GM18873 (cell line): ENCODE data around the gene CLASP2.

Source experiments
- ATAC-seq: cut with Tn5 transposase; IDR thresholded peaks from one replicate; pipeline ENCODE4 v1.9.1; 2021; ENCODE audit warnings: mild to moderate bottlenecking, moderate library complexity, moderate number of reproducible peaks; ENCODE audit not compliant: unreplicated experiment, low FRiP score

The CLASP2 gene

GRCh38 chr3:33575311-33575710 lies 142.7 kb downstream of the CLASP2 start:
- no peak for ATAC-seq

GRCh38 chr3:33557829-33558228 lies 160.2 kb downstream of the CLASP2 start:
- no peak for ATAC-seq

GRCh38 chr3:33557279-33557678 lies 160.8 kb downstream of the CLASP2 start:
- no peak for ATAC-seq

GRCh38 chr3:33547101-33547500 lies 171.0 kb downstream of the CLASP2 start:
- no peak for ATAC-seq

- no peak for ATAC-seq
Observed at GRCh38 chr3:33544126-33544525, 173.9 kb downstream of the CLASP2 start.

GRCh38 chr3:33543601-33544000 lies 174.5 kb downstream of the CLASP2 start:
- no peak for ATAC-seq

- ATAC-seq: no peak
Observed at GRCh38 chr3:33541918-33542317, 176.1 kb downstream of the CLASP2 start.

- ATAC-seq: no peak
Observed at GRCh38 chr3:33538678-33539339, 179.2 kb downstream of the CLASP2 start.

- no peak for ATAC-seq
Observed at GRCh38 chr3:33537133-33537532, 180.9 kb downstream of the CLASP2 start.

GRCh38 chr3:33526787-33527186 lies 191.3 kb downstream of the CLASP2 start:
- ATAC-seq: no peak

- ATAC-seq: no peak
Observed at GRCh38 chr3:33525232-33525631, 192.8 kb downstream of the CLASP2 start.

- no peak for ATAC-seq
Observed at GRCh38 chr3:33523093-33523667, 194.9 kb downstream of the CLASP2 start.

- no peak for ATAC-seq
Observed at GRCh38 chr3:33521736-33522135, 196.3 kb downstream of the CLASP2 start.

GRCh38 chr3:33513262-33513863 lies 204.7 kb downstream of the CLASP2 start:
- no peak for ATAC-seq

- ATAC-seq: no peak
Observed at GRCh38 chr3:33505027-33505426, 213.0 kb downstream of the CLASP2 start.

- no peak for ATAC-seq
Observed at GRCh38 chr3:33496449-33496848, 221.6 kb downstream of the CLASP2 start.

- no peak for ATAC-seq
Observed at GRCh38 chr3:33491721-33492120, 226.3 kb downstream of the CLASP2 start.

- no peak for ATAC-seq
Observed at GRCh38 chr3:33490641-33491241, 227.3 kb downstream of the CLASP2 start.

- ATAC-seq: no peak
Observed at GRCh38 chr3:33488683-33489082, 229.4 kb downstream of the CLASP2 start.

- ATAC-seq: no peak
Observed at GRCh38 chr3:33488246-33488645, 229.8 kb downstream of the CLASP2 start.

GRCh38 chr3:33482111-33482521 lies 235.9 kb downstream of the CLASP2 start:
- no peak for ATAC-seq

GRCh38 chr3:33474896-33475295 lies 243.2 kb downstream of the CLASP2 start:
- ATAC-seq: no peak
